ENCODE results near the gene GPR34. TPM values are rescaled to one million over a fixed set of nuclear protein-coding genes. Genes with fewer than 3 reads are reported as not detected.

GPR34 gene
- total and polyA plus RNA-seq, 8 donors: 3.4 to 20.6 (median 7.2) TPM

GRCh38 chrX:41730081-41730480 is 41.3 kb downstream of the GPR34 start:
- H3K9me3 ChIP-seq: no peaks in the 10 kb centered on the region
- peaks cover 0 to 4% of the 10 kb centered on the region in 2 donors for H3K4me1 ChIP-seq
- intact Hi-C loops (cut with DNase I): no loop called here
- peak in 1 of 4 donors; percentile 21 for DNase-seq
- H3K36me3 ChIP-seq: no peaks in the 10 kb centered on the region
- H3K4me3 ChIP-seq: no peak overlapping the region
- no peak overlapping the region for H3K27ac ChIP-seq
- ATAC-seq: no peak
- no peaks in the 10 kb centered on the region for H3K27me3 ChIP-seq
- TF ChIP-seq CTCF (IDR thresholded peaks at IDR 0.05): no peak

- ATAC-seq (no peak), DNase-seq (no peak)
- H3K9me3 ChIP-seq: no peaks in the 10 kb centered on the region
- H3K4me1 ChIP-seq: peaks cover 0 to 4% of the 10 kb centered on the region in 2 donors
- intact Hi-C loops (cut with DNase I): no loop called here
- H3K27ac ChIP-seq: no peak overlapping the region
- no peak for TF ChIP-seq CTCF (IDR thresholded peaks at IDR 0.05)
- no peaks in the 10 kb centered on the region for H3K27me3 ChIP-seq
- H3K36me3 ChIP-seq: no peaks in the 10 kb centered on the region
- no peak overlapping the region for H3K4me3 ChIP-seq
These were observed 43.5 kb downstream of the GPR34 start for GRCh38 chrX:41732260-41732659.

GRCh38 chrX:41733939-41734338 is 45.2 kb downstream of the GPR34 start:
- intact Hi-C loops (cut with DNase I): no loop called here
- Histone ChIP-seq H3K27ac (no peak overlapping the region), H3K4me1 (peaks cover 0 to 4% of the 10 kb centered on the region in 2 donors), H3K9me3 (no peaks in the 10 kb centered on the region), H3K27me3 (no peaks in the 10 kb centered on the region), H3K36me3 (no peaks in the 10 kb centered on the region), H3K4me3 (no peak overlapping the region)
- DNase-seq (no peak), ATAC-seq (no peak)
- TF ChIP-seq CTCF (IDR thresholded peaks at IDR 0.05): no peak

GRCh38 chrX:41734530-41734929 is 45.8 kb downstream of the GPR34 start:
- DNase-seq (no peak), ATAC-seq (no peak)
- no peaks in the 10 kb centered on the region for H3K36me3 ChIP-seq
- peak in 1 of 2 donors; percentile 19 for TF ChIP-seq CTCF (IDR thresholded peaks at IDR 0.05)
- no peak overlapping the region for H3K4me3 ChIP-seq
- H3K27me3 ChIP-seq: no peaks in the 10 kb centered on the region
- H3K4me1 ChIP-seq: peaks cover 0 to 4% of the 10 kb centered on the region in 2 donors
- H3K27ac ChIP-seq: no peak overlapping the region
- no peaks in the 10 kb centered on the region for H3K9me3 ChIP-seq
- intact Hi-C loops (cut with DNase I): no loop called here

GRCh38 chrX:41737065-41737464 is 48.3 kb downstream of the GPR34 start:
- no peaks in the 10 kb centered on the region for H3K9me3 ChIP-seq
- H3K4me1 ChIP-seq: peaks cover 0 to 4% of the 10 kb centered on the region in 2 donors
- TF ChIP-seq CTCF (IDR thresholded peaks at IDR 0.05): no peak
- DNase-seq (peak in 1 of 4 donors; percentile 27), ATAC-seq (no peak)
- no peak overlapping the region for H3K4me3 ChIP-seq
- no peaks in the 10 kb centered on the region for H3K27me3 ChIP-seq
- intact Hi-C loops (cut with DNase I): no loop called here
- no peaks in the 10 kb centered on the region for H3K36me3 ChIP-seq
- H3K27ac ChIP-seq: no peak overlapping the region

Data from left lung (tissue), 10 donors.